ENCODE data around the gene SYNE3.

Gene SYNE3, protein sequence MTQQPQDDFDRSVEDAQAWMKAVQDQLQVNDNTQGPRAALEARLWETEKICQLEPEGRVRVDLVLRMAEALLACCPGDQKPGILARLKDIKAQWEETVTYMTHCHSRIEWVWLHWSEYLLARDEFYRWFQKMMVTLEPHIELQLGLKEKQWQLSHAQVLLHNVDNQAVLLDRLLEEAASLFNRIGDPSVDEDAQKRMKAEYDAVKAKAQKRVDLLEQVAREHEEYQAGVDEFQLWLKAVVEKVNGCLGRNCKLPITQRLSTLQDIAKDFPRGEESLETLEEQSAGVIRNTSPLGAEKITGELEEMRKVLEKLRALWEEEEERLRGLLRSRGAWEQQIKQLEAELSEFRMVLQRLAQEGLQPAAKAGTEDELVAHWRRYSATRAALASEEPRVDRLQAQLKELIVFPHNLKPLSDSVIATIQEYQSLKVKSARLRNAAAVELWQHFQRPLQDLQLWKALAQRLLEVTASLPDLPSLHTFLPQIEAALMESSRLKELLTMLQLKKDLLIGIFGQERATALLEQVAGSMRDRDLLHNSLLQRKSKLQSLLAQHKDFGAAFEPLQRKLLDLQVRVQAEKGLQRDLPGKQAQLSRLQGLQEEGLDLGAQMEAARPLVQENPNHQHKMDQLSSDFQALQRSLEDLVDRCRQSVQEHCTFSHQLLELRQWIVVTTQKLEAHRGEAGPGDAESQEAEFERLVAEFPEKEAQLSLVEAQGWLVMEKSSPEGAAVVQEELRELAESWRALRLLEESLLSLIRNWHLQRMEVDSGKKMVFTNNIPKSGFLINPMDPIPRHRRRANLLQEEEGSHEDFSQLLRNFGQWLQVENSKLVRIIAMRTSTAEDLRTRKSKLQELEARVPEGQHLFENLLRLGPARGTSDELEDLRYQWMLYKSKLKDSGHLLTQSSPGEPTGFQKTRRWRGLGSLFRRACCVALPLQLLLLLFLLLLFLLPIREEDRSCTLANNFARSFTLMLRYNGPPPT

DNA sequence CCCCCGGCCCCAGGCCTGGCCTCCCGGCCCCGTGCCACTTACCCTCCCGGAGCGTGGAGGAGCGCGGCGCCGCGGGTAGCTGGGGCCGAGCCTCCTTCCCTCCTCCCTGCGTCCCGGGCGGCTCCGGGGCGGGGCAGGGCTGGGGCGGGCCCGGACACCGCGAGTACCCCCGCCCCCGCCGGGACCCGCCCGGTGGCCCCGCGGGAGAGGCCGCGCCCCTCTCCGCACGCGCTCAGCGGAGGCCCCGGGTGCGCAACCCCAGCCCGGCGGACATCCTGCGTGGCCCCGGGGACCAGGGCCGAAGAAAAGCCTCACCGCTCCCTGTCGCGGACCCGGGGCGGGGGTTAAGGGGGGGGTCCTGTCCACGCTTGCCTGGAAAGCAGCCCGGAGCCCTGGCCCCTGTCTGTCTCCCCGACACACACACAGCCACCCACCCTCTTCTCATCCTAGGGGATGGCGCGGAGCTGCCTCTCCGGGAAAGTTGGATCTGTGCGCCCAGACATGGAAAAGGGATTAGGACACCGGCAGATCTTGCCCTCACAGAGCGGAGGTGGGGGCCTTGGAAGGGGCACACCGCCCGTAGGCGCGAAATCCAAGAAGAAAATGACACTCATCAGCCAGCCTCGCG, at the start of gene SYNE3:
TSS of gene SYNE3 (minus strand) at position 97 of the 628 bp plus-strand sequence. CDS start 40,829 bp downstream, outside the sequence.
- peak; percentile 63 for DNase-seq

DNA sequence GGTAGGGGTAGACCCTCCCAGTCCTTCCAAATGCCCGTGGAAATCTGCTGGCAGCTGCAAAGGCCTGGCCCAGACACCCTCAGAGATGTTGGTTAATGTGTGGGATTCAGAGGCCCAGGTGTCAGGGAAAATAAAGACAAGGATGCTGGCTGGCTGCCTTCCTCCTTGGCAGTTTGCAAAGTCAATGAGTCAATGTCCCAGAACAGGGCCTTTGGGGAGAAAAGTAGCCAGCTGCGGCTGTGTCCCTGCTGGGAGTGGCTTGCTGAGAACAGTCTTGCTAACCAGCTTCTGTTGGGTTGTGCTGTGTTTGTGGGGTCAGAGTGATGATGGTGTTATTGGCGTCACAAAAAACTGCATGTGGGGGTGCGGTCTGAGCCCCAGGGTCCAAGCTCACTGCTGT, 47.6 kb upstream of the SYNE3 start:
- no peak for DNase-seq

DNA sequence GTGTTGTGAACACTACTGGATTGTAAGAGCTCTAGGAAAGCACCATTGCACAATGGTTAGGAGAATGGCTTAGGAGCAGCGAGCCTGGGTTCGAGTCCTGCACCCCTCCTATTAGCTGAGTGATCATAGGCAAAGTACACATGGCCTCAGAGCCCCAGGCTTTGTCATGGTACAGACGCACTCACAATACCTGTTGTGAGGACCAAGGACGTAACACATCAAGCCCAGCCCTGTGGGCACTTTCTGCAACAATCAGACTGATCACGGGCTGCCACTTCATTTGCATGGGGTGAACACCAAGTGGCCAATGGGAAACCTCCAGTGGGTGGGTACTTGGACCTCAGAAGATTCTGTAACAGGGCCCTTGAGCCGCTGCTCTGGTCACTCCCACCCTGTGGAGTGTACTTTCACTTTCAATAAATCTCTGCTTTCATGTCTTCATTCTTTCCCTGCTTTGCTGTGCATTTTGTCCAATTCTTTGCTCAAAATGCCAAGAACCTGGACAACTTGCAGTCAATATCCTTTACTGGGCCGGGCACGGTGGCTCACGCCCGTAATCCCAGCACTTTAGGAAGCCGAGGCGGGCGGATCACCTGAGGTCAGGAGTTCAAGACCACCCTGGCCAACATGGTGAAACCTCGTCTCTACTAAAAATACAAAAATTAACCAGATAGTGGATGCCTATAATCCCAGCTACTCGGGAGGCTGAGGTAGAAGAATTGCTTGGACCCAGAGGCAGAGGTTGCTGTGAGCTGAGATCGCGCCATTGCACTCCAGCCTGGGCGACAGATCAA, 46.6 kb upstream of the SYNE3 start:
- DNase-seq = no peak

DNA sequence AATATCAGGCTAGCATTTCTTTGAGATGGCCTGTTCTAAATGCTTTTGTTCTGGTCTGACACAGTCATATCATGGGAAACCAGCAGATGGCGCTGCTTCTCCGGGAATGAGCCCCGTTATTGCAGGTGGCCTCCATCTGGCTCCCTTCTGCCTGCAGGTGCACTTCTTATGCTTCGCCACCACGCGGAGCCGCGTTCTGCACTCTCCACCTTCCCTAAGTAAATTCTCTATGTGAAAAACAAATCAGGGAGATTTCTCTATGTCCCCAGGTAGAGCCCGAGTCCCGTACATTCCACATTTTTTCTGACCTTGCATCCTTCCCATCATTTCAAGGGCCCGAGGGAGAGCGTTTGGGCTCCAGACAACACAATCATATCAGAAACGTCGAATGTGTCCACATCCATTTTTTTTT, 44.6 kb upstream of the SYNE3 start:
- DNase-seq = peak; percentile 72

DNA sequence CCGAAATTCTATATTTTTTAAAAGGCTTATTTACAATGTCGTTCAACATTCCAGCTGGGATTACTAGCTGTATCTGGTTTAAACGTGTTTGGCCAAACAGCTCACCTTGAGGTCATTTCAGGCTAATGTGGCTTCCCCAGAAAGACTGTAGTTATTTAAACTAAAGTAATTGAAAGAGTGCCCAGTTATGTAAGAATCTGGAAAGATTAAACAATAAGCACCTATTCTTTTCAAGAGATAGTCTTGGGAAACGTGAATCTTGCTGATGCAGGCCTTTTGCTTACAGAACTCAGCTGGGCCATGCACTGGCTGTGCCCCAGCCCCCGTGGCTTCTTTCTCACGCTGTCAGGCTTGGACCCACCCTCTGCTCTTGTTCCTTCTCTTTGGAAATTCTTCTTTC, 42.8 kb upstream of the SYNE3 start:
- no peak for DNase-seq

DNA sequence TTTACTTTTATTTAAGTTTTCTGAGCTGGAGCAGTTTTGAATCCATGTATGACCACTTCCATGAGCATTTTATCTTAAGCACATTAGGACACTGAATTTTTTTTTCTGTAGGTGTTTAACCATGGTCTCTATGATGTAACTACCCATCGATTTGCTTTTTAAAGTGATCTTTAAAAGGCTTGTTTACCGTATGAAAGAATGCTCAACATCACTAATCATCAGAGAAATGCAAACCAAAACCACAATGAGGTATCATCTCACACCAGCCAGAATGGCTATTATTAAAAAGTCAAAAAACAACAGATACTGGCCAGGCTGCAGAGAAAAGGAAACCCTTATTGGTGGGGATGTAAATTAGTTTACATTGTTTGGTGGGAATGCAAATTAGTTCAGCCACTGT, 41.4 kb upstream of the SYNE3 start:
- DNase-seq = no peak

DNA sequence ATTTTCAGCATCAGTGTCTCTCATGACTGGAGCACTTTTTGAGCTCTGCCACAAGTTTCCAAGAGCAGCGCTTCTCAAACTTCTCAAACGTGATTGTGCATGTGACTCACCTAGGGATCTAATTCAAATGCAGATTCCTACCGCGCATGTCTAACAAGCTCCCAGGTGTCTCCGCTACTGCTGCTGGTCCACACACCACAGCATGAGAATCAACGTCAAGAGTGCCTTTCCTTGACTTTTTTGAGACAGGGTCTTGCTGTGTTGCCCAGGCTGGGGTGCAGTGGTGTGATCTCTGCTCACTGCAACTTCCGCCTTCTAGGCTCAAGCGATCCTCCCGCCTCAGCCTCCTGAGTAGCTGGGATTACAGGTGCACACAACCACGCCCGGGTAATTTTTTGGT, 40.8 kb upstream of the SYNE3 start:
- no peak for DNase-seq

DNA sequence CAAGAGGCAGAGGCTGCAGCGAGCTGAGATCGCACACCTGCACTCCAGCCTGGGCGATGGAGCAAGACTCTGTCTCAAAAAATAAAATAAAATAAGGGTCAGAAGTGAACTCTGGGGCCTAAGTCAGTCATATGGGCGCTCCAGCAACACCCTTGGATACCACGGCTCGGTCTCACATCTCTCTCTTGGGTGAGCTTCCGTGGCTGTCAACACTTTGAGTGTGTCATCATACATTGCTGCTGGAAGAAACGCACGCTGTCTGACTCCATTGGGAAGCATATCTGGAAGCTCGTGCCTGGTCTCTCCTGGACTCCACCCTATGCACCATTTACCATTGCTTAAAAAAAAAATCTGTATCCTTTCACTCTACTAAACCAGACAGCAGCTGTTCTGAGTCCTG, 38.6 kb upstream of the SYNE3 start:
- DNase-seq = no peak

DNA sequence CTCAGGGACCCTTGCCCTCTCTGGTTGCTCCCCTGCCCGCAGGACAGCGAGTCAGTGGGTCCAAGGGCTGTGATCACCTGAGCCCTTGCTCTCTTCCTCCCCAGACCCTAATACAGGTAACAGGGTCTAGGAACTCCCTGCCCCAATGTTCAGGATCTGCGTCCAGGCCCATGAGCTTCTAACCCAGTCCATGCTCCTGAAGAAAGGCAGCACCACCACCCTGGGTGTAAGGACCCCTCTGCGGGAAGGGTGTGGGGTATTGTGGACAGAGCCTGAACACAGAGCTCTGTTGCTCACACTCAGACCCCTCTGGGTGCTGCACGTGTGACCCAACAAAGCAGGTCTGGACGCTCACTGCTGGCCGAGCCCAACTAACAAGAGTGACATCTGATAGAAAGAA, 36.7 kb upstream of the SYNE3 start:
- no peak for DNase-seq

DNA sequence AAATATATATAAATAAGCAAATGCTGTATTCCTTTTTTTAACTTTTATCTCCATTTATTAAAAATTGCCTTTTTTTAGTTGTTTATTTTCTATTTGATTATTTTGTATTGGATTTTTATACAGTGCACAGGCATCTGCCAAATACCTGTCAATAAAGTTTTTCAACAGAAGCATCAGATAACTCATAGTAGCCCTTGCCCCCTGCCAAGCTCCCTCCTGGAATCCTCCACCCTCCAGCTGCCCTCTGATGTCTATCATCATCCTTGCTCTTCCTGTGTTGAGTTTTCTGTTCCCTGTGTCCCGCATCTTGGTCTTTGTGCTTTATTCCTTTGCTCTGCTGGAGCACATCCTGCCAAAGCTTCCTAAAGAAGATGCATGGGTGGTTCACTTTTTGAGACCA, 35.0 kb upstream of the SYNE3 start:
- no peak for DNase-seq

DNA sequence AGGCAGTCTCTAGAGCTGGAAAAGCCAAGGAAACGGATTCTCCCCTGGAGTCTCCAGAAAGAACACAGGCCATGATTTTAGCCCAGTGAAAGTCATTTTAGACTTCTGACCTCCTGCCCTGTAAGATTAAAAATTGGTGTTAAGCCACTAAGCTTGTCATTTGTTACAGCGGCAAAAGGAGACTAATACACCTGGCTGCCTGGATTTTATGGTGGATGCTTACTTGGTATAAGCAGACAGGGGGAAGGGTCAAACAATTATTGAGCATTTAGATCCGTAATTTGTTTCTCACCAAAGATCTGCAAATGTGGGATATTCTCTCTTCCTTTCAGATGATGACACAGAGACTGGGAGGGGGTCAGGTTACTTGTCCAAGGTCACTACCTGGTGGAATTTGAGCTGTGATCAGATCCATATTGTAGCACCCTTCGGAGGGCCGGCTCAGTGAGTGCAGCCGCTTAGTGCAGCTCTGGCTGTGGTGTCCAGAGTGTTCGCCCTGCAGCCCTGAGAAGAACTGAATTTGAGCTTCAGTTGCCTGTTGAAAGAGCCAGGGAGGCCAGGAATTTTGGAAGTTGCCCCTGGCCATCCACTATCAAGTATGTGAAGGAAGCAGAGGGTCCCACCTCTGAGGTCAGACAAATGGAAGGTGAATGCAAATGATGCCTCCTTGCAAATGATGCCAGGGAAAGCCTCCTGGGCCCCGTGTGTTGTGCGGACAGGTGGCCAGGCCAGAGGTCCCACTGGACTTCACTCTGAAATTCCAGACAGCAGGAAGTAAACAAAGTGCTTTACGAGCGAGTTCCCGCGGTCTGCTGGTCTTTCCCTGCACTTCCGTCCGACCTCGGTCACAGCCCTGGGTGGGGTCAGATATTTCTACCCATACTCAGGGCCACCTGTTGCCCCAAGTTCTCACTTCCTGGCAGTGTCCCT, 33.5 kb upstream of the SYNE3 start:
- DNase-seq = no peak

DNA sequence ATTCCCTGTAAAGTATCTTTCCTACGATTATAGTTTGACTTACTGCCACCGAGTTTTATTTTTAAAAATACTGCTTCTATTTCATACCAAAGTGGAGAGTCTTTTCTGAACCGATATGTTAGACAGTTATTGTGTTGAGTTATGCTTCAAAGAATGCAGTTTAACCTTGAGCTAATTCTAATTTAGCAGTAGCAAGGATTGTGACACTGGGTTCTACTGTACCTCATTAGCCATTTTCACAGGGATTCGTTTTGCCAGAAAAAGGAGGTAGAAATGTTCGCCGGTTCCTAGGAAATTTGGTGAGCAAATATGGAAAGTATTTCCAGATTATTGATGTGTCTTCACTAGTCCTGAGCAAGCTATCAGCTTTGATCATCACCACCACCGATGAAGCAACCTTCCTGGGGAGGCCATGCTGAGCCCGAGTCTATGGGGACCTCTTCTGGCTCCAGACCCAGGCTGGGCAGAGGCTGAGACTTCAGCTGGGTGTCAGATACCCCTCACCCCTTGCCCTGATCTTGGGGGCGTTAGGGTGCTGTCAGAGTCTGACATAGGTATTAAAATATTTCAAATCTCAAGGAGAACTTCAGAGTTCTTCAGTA, 32.0 kb upstream of the SYNE3 start:
- DNase-seq = no peak

DNA sequence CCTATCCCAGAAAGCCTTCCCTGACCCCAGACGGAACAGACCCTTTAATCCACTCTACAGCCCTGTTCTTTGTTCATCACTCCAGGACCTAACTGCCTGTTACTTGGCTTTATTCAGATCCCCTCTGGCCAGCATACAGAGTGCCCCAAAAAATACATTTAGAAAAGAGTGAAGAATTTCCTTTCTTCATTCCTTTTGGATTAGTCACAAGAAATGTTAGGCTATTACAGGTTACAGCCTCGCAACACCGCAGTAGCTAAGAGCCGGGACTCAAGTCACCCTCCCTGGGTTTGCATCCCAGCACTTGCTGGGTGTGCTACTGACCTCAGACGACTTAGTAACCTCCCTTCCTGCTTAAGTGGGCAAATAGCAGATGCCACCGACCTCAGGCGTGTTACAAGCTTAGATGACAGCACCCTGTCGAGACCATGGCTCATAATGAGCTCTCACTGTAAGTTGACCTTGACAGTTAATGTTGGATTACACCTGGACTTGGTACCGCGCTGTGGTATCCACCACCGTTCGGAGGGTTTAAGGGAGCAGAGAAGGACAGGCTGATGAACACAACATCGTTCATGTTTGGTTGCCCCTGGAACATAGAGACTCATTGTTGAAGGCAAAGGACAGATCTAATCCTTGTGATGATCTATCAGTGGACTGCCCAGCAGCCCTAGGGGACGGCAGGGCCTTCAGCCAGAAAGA, 31.3 kb upstream of the SYNE3 start:
- no peak for DNase-seq

DNA sequence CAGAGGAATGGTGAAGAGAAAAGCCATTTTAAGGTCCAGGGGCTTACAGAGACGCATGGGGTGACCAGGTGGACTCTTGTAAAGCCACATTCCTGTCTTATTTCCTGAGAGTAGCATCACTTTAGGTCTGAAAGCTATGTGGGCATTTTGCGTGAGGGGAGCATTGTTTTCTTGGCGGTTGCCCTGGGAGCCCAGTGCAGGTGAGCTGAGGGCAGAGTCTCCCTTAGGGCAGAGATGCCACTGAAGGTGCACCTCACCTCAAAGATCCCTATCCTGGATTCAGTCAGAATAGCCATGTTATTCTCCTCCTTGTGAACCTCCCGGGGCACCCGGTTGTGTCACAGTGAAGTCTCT, 30.8 kb upstream of the SYNE3 start:
- no peak for DNase-seq

DNA sequence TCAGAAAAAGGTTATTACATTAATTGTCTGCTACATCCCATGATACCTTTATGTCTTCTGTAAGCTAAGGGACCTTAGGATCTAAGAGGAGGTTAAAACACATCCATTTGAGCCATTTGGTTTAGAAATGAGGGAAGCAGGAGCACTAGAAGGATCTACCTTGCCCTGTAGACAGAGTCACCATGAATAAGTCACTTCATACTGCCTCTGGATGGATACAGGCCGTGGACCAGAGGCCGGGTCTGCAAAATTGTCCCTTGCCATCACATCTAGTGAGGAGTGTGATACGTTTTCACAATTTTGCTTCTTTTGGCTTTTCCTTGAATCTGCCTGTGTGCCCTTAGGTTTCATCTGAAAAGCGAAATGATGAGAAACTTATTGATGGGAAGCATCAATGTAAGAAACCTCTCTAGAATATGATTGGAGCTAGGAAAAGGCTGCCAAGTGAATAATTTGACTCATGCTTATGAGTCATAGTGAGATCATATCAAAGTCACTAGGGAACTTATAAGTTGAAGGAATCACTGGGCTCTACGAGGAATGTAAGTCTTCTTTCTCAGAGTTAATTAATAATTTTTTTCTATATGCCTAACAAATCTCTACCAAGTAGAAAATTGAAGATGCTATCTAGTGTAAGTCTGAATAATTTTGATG, 29.2 kb upstream of the SYNE3 start:
- no peak for DNase-seq

DNA sequence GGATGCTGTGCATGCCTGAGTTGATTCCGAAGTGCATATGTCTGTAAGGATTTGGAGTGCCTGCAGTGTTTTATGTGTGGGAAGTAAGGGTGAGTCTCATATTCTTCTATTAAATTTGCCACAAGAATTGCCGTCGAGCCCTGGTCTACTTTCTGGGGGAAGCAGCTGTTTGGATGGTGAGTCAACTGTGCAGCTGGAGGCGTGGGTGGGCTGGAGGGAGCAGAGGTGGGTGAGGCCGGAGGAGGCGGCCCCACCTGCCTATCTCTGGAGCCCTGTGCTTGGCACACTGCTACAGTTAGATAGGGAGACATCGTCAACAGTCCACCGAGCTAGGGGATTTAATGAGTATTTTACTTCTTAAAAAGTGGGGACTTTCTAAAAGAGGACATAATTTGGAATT, 28.1 kb upstream of the SYNE3 start:
- DNase-seq = no peak

DNA sequence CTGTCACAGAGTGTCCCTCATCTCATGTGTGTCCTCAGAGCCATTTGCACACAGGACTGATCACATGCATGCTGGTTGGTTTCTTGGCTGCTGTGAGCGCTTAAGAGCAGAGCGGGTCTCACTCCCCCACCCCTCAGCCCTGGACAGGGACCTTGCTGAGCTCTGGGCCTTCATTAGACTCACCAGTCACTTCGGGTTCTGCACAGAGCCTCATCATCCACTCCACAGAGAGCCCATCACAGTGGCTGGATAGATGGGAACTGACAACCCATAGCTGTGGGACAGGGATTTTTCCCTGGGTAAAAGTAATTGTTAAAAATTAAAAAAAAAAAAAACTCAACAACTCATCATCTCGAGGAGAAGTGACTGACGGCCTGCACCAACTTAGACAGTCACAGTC, 26.6 kb upstream of the SYNE3 start:
- no peak for DNase-seq

DNA sequence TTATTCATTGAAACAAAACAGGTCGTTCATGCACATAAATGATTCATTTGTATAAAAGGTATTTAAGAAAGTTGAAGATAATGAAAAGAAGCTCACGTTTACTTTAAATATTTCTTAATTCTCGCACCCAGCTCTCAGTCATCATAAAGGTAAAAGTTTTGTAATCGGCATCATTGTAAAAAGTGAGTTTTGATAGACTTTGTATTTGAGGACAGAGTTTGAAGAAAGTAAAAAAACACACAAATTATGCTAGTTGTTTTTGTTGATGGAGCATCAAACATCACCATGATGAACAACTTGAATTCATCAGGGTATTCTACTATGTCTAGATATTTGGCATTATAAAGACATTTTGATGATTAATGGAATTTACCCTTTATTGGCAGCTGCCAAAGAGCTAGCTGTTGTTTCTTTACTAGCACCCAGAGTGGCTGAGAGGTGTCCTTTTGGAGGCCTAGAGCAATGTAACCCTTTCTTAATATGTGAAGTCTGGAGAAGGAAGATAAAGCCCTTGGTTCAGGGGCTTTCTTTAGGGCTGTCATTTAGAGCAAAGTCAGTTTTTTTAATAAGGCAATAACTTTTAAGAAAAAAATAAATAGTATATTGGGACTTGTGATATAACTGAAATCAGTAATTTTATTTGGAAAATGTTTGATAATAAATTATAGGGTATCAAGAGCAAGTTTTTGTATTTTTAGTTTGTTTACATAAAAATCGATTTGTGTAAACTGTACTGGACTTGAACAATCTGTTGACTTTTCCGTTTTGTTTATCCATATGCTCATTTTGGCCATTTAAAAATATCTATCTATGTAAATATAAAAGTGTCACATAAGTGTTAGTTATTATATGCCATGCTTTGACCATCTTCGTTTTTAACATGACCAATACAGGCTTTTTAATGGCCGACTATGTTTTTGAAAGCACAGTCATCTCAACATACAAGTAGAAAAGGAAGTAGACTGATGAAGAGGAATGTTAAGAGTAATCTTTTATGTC, 25.8 kb upstream of the SYNE3 start:
- DNase-seq = no peak

DNA sequence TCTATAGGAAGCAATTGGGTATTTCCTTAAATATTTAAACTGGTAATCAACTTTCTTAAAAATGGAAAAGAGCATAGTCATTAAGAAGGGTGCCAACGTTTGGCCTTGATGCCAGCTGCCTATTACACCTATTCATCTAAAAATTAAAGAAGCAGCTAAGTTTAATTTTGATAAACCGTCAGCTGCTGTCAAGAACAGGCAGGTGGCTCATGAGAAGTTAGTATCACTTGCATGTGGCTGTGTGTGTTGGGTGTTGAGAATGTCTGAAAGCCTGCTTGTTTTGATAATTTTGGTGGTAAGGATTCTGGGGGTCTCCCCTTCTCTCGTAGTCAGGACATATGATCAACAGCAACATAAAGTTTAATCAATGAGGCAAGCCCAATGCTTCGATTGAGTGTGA, 24.9 kb upstream of the SYNE3 start:
- DNase-seq = no peak
